Liver (tissue), 3 donors: ENCODE results near the gene ADRA2C.

Source experiments
- ATF3 ChIP-seq: IDR thresholded peaks from 2 replicates; pipeline ENCODE4 v1.6.1; 2016; ENCODE audit warnings: antibody characterized with exemption
- CTCF ChIP-seq: fragments of 150-350 bp; IDR thresholded peaks from 2 replicates; pipeline ENCODE4 v1.5.1; 2017; ENCODE audit warnings: improper control_type of control experiment, low read depth, low read length; ENCODE audit not compliant: missing input control
- FOXA2 ChIP-seq: IDR thresholded peaks from 2 replicates; pipeline ENCODE4 v1.6.1; 2016; ENCODE audit warnings: antibody characterized with exemption
- GABPA ChIP-seq, 2 donors: IDR thresholded peaks in 1 of 2; conservative IDR thresholded peaks in 1 of 2; 2 replicates each; pipeline ENCODE4 v1.6.1; 2016; ENCODE audit warnings: antibody characterized with exemption in 2 of 2, mild to moderate bottlenecking in 1 of 2, moderate library complexity in 1 of 2
- HNF4G ChIP-seq: IDR thresholded peaks from 2 replicates; pipeline ENCODE4 v1.6.1; 2016; ENCODE audit warnings: antibody characterized with exemption
- RAD21 ChIP-seq, 2 donors: IDR thresholded peaks; 2 replicates each; pipeline ENCODE4 v1.6.1; 2016; ENCODE audit warnings: antibody characterized with exemption in 2 of 2, mild to moderate bottlenecking in 2 of 2
- REST ChIP-seq: IDR thresholded peaks from 2 replicates; pipeline ENCODE4 v1.6.1; 2016; ENCODE audit warnings: antibody characterized with exemption, mild to moderate bottlenecking
- RXRA ChIP-seq, 2 donors: IDR thresholded peaks; 2 replicates each; pipeline ENCODE4 v1.6.1; 2017 to 2018; ENCODE audit warnings: antibody characterized with exemption in 2 of 2, mild to moderate bottlenecking in 1 of 2
- SP1 ChIP-seq: IDR thresholded peaks from 2 replicates; pipeline ENCODE4 v1.6.1; 2018; ENCODE audit warnings: antibody characterized with exemption, mild to moderate bottlenecking
- YY1 ChIP-seq: IDR thresholded peaks from 2 replicates; pipeline ENCODE4 v1.6.1; 2016; ENCODE audit warnings: antibody characterized with exemption, mild to moderate bottlenecking
- donor health status: healthy.
- donor health status: healthy.

- TF ChIP-seq CTCF (no peak), YY1 (no peak), ATF3 (no peak), RAD21 (IDR thresholded peaks at IDR 0.05) (no peak), GABPA (IDR thresholded peaks at IDR 0.05 in 1 of 2, conservative IDR thresholded peaks at IDR 0.05 in 1 of 2) (no peak), SP1 (no peak), FOXA2 (no peak), REST (no peak), HNF4G (no peak), RXRA (IDR thresholded peaks at IDR 0.05) (no peak)
These were observed 5.3 kb upstream of the ADRA2C start for GRCh38 chr4:3760841-3761240.
